Spleen (tissue), 7 donors: ENCODE measurements around the gene GALNTL6.

Experiments used
- POLR2A ChIP-seq, 3 donors: fragments of 450-650 bp; IDR thresholded peaks; one replicate each; pipeline ENCODE4 v1.5.1; 2017; ENCODE audit warnings: antibody characterized with exemption in 3 of 3, mild to moderate bottlenecking in 1 of 3
- TF ChIP-seq, protein P1 (sequence below), 11 experiments: fragments of 200-600 bp in 7 of 11; fragments of 450-650 bp in 4 of 11; sonication (generic) in 4 of 11; IDR thresholded peaks in 8 of 11; conservative IDR thresholded peaks in 3 of 11; 1 replicate in 7 of 11; 2 replicates in 4 of 11; pipeline versions ENCODE4 v1.4.0 to v1.8.0; 2016 to 2021; ENCODE audit warnings: antibody characterized with exemption in 11 of 11, inconsistent platforms in 4 of 11, mild to moderate bottlenecking in 1 of 11
- donor health status: DM: no; HTN: no; CAD: no; lungs with moderate emphysema.
- donor health status: DM: no; HTN: no; CAD: no.
- donor health status: DM: no; HTN: no; CAD: no.

DNA sequence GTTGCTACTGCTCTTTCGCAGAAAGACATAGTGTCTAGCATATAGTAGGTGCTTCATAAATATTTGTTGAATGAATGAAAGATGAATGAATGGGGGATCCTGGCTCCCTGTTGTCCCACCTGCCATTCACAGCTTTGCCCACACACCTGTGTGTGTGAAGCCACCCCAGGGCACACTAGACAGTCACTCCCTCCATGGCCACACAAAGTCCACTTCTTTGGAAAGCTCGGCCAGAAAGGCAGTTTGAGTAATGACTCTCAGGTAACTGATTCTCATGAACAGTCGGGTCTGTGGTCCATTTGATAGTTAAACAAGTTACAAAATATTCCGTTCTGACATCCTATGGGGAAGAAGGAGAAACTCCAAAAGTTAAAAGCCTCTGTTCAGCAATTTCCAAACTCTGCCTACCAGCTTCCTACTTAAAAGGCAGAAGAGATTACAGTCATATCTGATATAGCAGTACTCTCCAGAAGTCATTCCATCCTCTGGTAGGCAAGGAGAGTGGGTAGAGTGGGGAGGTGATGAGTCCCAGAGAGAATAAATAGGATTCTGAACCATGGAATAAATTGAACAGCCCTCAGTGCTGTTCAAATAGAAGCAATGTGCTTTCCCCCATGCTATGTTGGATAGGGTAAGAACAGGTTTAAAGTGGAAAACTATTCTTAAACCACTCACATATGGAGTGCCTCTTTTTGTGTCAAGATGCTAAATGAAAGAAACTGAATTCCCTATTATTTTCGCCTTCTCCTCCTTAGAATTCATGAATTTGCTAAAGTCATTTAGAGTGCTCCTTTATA lies 1150.5 kb downstream of the GALNTL6 start:
- no peak for TF ChIP-seq POLR2A (IDR thresholded peaks at IDR 0.05)
- TF ChIP-seq, protein P1, sequence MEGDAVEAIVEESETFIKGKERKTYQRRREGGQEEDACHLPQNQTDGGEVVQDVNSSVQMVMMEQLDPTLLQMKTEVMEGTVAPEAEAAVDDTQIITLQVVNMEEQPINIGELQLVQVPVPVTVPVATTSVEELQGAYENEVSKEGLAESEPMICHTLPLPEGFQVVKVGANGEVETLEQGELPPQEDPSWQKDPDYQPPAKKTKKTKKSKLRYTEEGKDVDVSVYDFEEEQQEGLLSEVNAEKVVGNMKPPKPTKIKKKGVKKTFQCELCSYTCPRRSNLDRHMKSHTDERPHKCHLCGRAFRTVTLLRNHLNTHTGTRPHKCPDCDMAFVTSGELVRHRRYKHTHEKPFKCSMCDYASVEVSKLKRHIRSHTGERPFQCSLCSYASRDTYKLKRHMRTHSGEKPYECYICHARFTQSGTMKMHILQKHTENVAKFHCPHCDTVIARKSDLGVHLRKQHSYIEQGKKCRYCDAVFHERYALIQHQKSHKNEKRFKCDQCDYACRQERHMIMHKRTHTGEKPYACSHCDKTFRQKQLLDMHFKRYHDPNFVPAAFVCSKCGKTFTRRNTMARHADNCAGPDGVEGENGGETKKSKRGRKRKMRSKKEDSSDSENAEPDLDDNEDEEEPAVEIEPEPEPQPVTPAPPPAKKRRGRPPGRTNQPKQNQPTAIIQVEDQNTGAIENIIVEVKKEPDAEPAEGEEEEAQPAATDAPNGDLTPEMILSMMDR (IDR thresholded peaks at IDR 0.05 in 8 of 11, conservative IDR thresholded peaks at IDR 0.05 in 3 of 11), result no peak
